Measurements from ENCODE around the gene SLC17A7. TPM values are rescaled to one million over a fixed set of nuclear protein-coding genes. Genes with fewer than 3 reads are reported as not detected.

The SLC17A7 gene
- total and polyA plus RNA-seq, 9 of the 15 experiments (the other 6 are each of a cell fraction or from before 2014, with no cell fraction given): 1.1 to 15.7 (median 2.4) TPM

DNA sequence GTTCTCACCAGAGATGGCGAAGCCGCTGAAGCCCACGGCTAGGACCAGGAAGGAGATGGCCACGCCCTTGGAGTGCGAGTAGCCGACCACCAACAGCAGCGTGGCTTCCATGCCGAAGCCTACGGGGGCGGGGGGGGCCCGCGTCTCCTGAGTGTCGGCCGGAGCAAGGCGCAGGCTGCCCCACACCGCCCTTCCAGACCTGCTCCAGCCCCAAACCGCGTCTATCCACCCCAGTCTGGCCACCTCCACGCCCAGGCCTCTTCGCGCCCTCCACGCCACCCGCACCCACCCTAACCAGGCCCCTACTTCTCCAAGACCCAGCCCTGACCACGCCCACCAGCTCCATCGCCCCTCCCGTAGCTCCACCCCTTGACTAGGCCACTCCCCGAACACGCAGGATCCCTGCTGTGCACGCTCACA, 10.0 kb downstream of the SLC17A7 start (continued):
- no peak for TF ChIP-seq HBP1 (CRISPR knock-in tag; IDR thresholded peaks at IDR 0.05)

DNA sequence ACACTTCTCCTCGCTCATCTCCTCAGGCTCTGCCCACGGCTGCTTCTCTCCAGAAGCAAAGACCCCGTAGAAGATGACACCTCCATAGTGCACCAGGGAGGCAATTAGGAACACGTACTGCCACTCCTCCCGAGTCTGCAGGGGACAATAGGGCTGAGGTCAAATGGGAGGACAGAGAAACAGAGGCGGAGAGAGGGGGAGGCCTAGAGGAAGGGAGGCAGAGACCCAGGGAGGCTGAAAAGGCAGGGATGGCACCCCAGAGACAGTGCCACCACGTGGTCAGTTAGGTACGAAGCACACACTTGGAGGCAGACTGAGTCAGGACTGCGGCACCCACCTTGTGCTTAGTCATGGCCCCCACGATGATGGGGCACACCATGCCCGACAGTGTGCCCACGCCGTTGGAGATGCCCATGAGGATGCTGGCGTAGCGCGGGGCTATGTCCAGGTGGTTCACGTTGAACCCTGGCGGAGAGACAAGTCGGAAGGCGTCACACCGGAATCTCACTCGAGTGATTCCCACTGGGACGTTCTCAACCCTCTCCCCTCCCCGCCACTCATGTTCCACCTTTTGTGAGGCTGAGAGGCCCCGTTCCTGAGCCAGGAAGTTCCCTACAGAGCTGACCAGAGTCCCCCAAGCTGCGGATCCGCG, 10.5 kb downstream of the SLC17A7 start:
- intact Hi-C loops (cut with micrococcal nuclease) (loop anchor here (2.0 kb wide), 1 partner anchor 38 kb away; no protein-coding TSS in a partner anchor), in situ Hi-C loops (cut with MboI) (no loop called here)
- H3K4me3 ChIP-seq: peak overlapping the region; percentile 50
- peak overlapping the region; percentile 72 to 94 for H3K9ac ChIP-seq (ENCODE audit: insufficient read depth in 1 of 2, low read depth in 2 of 2, low read length in 2 of 2)
- peaks cover 9% of the 10 kb centered on the region for H3K79me2 ChIP-seq (ENCODE audit: control insufficient read depth, insufficient read depth, low read length)
- POLR2A ChIA-PET: interaction anchor here (1.0 to 1.6 kb wide), 3 partner anchors 9 to 19 kb away, joined by 4 to 14 read pairs (median 5); partner anchors contain the start of gene SLC17A7
- peaks cover 35 to 82% of the 10 kb centered on the region in 2 experiments for H3K4me1 ChIP-seq (replicated peaks in 1 of 2; ENCODE audit: control insufficient read depth in 2 of 2, insufficient read depth in 2 of 2, low read length in 2 of 2)
- WGBS (ENCODE audit: insufficient coverage, low coverage, missing lambda C conversion rate): 27% methylated on average over 26 of the region's 28 CpGs
- no peaks in the 10 kb centered on the region for H3K9me1 ChIP-seq (ENCODE audit: control insufficient read depth, insufficient read depth, low read length)
- TSS peak; percentile 92 for BruUV-seq (replicated peaks)
- FAIRE-seq: peak; percentile 89
- peak; percentile 53 to 74 (median 58) for DNase-seq (ENCODE audit: extremely low read depth in 1 of 4, low spot score in 3 of 4)
- no peaks in the 10 kb centered on the region for H3K9me3 ChIP-seq (replicated peaks; ENCODE audit: control insufficient read depth, insufficient read depth, low read depth, low read length)
- no peaks in the 10 kb centered on the region for H3K27me3 ChIP-seq (ENCODE audit: control insufficient read depth in 2 of 2, insufficient read depth in 2 of 2, low read length in 2 of 2)
- no peaks in the 10 kb centered on the region; the same call in 2 of the 3 replicates for H3K36me3 ChIP-seq (ENCODE audit: control insufficient read depth, insufficient read depth, low read length)
- CTCF ChIA-PET (ENCODE audit: low intra/inter-chr PET ratio): interaction anchor here (1.0 kb wide), 1 partner anchor 68 kb away, joined by 3 read pairs; no protein-coding TSS in a partner anchor
- H4K20me1 ChIP-seq (replicated peaks; ENCODE audit: control insufficient read depth, insufficient read depth, low read length): no peaks in the 10 kb centered on the region
- peak; percentile 50 for ATAC-seq
- H3K4me2 ChIP-seq (ENCODE audit: insufficient read depth, low read length): peak overlapping the region; percentile 93
- peak overlapping the region; percentile 84 for H2AFZ ChIP-seq (ENCODE audit: low read depth, low read length)
- peak overlapping the region; percentile 75 for H3K27ac ChIP-seq (ENCODE audit: extremely low read depth, low read depth, low read length)
- no peak for TF ChIP-seq ZFP1 (CRISPR knock-in tag; IDR thresholded peaks at IDR 0.05)
- TF ChIP-seq HDAC8 (tag; IDR thresholded peaks at IDR 0.05): 0 out of 2 replicates have a peak, but pooled peaks have one; percentile 21
- no peak for TF ChIP-seq ZNF146 (CRISPR knock-in tag; IDR thresholded peaks at IDR 0.05; ENCODE audit: unreplicated experiment)
- TF ChIP-seq CBFA2T3 (IDR thresholded peaks at IDR 0.05): no peak
- TF ChIP-seq TCF15 (CRISPR knock-in tag; IDR thresholded peaks at IDR 0.05): no peak
- no peak for TF ChIP-seq ZNF668 (CRISPR knock-in tag; IDR thresholded peaks at IDR 0.05)
- no peak for TF ChIP-seq MCM3 (IDR thresholded peaks at IDR 0.05)
- TF ChIP-seq RAD51 (IDR thresholded peaks at IDR 0.05; ENCODE audit: borderline replicate concordance, low read depth): no peak; the same call in 1 of the 2 replicates
- TF ChIP-seq GATAD2B (IDR thresholded peaks at IDR 0.05; ENCODE audit: borderline replicate concordance): no peak
- no peak for TF ChIP-seq NFXL1 (CRISPR knock-in tag; IDR thresholded peaks at IDR 0.05)
- TF ChIP-seq, protein P1, sequence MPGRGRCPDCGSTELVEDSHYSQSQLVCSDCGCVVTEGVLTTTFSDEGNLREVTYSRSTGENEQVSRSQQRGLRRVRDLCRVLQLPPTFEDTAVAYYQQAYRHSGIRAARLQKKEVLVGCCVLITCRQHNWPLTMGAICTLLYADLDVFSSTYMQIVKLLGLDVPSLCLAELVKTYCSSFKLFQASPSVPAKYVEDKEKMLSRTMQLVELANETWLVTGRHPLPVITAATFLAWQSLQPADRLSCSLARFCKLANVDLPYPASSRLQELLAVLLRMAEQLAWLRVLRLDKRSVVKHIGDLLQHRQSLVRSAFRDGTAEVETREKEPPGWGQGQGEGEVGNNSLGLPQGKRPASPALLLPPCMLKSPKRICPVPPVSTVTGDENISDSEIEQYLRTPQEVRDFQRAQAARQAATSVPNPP (IDR thresholded peaks at IDR 0.05; ENCODE audit: borderline replicate concordance, insufficient read depth, insufficient read length): no peak
- TF ChIP-seq CBX5 (IDR thresholded peaks at IDR 0.05; ENCODE audit: borderline replicate concordance, low read depth): no peak
- TF ChIP-seq TRIM25 (IDR thresholded peaks at IDR 0.05; ENCODE audit: borderline replicate concordance): 0 out of 2 replicates have a peak, but pooled peaks have one; percentile 32
